Measurements from ENCODE around the gene POU2AF2.
"Not testable (repeated sequence)": the region's sequence is repeated elsewhere in the genome, so short reads cannot be mapped to it uniquely, and the experiment has no call there.

POU2AF2 gene

DNA sequence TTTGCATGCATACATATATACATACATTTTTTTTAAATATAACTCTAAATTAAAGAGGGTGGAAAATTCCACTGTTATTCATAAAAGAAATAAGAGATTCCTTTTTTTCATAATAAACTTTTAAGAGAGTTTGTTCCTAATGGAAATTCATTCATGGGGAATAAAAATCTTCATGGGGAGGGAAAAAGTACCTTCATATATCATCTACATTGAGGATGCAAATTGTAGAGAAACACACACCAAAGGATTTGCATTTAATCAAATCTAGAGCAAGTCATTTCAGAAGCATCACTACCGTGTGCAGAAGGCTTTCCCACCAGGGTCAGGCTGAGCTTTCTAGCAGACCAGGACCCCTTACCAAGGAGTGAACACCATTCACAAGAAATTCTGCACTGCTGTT, at the start of gene POU2AF2:
Gene POU2AF2 (plus strand): TSS at position 301 of the 400 bp plus-strand sequence. CDS start 129 bp downstream, outside the sequence.
- no peak for DNase-seq

DNA sequence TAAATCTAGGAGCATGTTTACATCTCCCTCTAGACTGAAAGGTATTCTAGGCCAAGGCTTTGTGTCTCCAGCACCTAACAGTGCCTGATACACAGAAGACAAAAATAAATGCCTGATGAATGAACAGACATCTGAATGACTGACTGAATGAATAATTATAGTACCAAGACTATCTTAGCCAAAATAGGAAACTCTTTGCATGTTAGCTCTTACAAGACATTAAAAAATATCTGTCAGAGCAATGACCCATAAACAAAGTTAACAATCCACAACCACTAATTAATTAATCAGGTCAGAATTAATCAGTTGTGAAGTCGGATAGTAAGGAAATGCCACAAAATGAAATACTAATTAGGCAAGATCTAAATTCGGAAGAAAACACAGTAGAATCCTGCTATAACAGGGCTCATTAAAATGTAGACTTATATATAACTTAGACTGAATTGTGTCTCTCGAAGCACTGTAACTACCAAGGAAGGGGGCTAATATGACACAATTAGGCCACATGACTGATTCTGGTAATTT, 45.5 kb upstream of the POU2AF2 start:
- DNase-seq = no peak

DNA sequence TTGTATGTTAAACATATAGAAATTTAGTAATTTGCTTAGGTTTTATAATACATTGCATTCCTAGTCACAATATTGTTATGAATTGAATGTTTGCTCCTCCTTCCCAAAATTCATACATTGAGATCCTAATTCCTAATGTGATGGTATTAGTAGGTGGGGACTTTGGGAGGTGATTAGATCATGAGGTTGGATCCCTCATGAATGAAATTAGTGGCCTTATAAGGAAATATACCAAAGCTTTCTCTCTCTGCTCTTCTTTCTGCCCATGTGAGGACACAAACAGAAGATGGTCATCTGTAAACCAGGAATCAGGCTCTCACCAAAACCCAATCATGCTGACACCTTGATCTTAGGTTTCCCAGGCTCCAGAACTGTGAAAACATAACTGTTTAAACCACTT, 41.3 kb upstream of the POU2AF2 start:
- DNase-seq = no peak

DNA sequence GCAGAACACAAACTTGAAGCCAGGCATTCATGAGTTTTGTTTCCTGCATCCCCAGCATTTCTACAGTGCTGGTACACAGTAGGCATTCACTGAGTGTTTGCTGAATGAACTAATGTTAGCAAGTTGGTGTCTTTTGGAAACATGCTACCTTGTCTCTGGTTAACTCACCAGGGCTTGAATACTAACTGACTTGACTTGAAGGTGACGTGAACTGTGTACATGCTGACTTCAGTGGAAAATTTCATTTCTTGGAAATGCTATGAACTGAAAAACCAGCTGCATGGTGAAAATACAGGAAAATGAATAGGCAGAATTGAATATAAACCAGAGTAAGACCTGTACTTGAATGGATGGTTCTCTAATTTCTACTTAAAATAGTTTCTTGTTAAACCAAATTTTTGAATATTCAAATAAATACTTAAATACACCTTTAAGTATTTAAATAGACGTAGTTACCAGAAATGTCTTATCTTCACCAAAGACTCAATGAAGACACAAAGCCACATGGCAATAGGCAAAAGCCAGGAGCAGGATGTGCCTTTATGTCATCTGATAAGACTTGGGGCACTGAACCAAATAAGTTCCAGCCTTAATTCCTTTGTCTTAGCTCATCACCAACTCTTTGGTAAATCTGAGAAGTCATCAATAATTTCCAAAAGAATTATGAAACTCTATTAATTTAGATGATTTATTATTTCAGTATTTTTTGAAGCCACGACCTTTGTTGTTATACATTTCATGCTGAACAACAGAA, 39.7 kb upstream of the POU2AF2 start:
- DNase-seq = no peak

DNA sequence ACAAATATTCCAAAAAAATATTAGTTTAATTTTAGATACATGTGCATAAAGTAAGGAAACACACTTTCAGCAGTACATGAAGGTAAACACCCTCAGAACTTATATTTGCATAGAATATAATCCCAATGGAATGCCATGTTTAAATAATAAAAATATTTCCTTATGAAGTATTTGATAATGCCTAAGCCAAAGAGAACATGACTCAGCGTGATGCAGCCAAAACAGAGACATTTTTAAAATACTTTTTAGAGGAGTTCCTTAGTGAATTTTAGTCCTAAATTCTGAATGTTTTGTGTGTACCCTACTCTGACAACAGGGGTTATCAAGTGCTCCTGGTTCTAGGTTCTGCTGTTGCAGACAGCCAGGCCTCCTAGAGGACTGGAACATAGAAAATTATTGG, 39.1 kb upstream of the POU2AF2 start:
- DNase-seq = no peak

DNA sequence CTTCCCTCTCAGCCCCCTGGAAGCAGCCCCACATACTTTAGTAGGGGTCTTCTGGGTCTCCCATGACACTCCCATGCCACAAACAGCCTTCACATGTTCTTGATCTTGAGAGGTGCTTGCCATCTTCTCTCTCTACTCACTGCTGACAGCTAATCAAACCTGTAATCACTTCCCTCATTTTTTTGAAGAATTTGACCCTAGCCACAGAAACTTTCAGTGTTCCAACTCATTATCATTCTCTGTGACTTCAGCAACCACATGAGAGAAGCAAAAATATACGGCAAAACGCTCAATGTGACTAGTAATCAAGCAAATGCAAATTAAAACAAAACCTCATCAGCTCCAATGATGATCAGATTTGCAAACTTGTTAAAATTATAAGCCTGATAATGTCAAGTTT, 38.3 kb upstream of the POU2AF2 start:
- DNase-seq = no peak

DNA sequence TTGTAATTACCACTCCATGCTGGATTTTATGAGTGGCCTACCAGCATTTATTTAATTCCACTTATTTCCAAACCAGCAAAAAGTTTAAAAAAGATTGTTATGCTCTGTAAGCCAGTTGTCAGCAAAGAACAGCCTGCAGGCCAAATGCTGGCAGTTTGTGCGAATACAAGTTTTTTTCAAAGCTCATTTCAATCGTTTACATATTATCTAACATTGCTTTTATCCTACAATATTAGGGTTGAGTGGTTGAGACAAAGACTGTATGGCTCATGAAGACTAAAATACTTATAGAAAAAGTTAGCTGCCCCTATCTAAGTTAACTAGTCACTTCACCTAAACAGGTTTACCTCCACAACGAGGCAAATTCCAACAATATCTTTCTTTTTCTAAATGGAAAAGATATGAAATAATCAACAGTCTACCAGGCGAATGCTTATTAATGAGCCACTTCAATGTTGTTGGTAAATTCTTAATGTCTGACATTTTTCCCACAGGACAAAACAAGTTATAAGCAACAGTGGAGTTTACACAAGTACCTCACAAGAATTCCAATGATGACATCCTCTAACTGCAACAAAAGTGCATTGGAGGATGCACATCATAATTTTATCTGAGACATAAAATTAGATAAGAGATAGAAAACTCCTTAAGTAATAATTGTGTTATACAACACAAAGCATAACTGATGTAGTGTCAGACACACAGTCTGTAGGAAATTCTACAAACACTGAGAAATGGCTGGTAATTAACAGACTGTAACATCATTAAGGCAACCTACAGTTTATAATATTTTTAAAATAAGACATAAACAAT, 35.8 kb upstream of the POU2AF2 start:
- no peak for DNase-seq

GRCh38 chr11:111213256-111213655, 32.3 kb upstream of the POU2AF2 start:
- DNase-seq = no peak

GRCh38 chr11:111220721-111221120, 24.8 kb upstream of the POU2AF2 start:
- DNase-seq = no peak

- no peak for DNase-seq
Measured at GRCh38 chr11:111221208-111221607, 24.3 kb upstream of the POU2AF2 start.

DNA sequence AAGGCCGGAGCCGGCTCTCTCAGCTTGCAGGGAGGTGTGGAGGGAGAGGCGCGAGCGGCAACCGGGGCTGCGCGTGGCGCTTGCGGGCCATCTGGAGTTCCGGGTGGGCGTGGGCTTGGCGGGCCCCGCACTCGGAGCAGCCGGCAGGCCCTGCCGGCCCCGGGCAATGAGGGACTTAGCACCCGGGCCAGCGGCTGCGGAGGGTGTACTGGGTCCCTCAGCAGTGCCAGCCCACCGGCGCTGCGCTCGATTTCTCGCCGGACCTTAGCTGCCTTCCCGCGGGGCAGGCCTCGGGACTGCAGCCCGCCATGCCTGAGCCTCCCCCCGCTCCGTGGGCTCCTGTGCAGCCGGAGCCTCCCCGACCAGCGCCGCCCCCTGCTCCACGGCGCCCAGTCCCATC, 23.6 kb upstream of the POU2AF2 start:
- DNase-seq = not testable (repeated sequence)

DNA sequence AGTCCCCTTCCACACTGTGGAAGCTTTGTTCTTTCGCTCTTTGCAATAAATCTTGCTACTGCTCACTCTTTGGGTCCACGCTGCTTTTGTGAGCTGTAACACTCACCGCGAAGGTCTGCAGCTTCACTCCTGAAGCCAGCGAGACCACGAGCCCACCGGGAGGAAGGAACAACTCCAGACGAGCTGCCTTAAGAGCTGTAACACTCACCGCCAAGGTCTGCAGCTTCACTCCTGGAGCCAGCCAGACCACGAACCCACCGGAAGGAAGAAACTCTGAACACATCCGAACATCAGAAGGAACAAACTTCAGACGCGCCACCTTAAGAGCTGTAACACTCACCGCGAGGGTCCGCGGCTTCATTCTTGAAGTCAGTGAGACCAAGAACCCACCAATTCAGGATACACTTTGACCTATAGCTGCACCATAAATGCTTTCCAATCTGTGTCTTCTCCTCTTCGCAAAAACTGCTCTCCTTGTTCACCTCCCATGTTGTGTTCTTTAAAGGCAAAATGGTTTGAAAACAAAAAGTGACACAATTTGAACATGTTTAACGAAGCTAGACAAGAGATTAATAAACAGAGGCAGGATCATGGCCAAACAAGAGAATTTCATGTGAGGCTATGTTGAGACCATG, 22.6 kb upstream of the POU2AF2 start:
- DNase-seq = not testable (repeated sequence)

DNA sequence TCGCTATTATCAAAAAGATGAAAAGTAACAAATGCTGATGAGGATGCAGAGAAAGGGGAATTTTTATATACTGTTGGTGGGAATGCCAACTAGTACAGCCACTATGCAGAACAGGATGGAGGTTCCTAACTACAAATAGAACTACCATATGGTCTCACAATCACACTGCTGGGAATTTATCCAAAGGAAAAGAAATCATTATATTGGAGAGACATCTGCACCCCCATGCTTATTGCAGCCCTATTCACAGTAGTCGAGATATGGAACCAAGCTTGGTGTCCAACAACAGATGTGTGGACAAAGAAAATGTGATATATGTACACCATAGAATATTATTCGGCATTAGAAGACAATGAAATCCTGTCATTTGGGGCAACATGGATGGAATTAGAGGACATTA, 19.6 kb upstream of the POU2AF2 start:
- no peak for DNase-seq

DNA sequence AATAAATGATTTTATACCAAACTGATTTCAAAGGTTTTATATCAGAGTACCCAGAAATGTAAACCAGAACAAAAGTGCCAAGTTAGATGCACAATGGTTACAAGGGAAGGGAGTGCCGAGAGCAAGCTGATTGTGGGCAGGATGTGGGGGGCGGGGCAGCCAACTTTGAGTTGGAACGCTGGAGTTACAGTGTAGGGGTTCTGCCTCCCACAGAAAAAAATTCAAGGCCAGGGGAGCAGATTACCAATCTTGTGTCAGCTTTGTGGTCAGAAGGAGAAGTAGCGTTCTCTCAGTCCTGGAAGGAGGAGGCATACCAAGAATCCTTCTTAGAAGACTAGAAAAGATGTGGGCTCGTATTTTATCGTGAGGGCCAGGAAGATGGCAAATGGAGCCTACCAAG, 15.9 kb upstream of the POU2AF2 start:
- DNase-seq = no peak

- DNase-seq = no peak
Measured at GRCh38 chr11:111230122-111230465, 15.4 kb upstream of the POU2AF2 start.

DNA sequence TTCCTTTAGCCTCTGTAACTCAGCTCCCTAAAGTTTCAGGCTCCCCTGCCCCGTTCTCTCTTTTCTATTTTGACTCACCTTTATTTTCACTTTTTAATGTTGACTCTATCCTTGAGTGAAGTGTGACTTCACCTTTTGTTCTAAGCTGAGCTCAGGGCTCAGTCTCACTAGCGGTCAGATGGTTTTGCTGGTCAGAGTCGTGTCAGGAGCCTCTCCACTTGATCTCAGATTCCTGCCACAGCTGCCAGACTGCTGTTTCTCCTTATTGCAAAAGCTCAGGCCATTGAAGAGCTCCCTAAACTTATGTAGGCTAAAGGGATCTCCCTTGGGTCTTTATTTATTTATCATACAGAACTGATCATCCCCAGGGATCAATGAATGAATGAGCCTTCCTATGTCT, 13.7 kb upstream of the POU2AF2 start:
- no peak for DNase-seq

DNA sequence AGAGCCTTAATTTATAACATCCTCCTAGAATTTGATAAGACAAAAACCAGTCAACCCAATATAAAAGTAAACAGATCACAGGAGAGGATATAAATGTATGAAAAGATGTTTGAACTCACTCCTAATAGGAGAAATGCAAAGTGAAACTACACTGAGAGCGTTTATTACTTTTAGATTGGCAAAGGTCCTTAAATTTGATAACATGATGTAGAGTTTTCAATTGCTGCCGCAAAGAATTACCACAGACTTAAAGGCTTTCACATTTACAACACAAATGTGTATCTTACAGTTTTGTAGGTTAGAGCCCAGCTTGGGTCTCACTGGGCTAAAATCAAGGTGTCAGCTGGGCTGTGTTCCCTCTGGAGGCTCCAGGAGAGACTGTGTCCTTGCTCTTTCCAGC, 9.1 kb upstream of the POU2AF2 start:
- no peak for DNase-seq

GRCh38 chr11:111237926-111238325, 7.6 kb upstream of the POU2AF2 start:
- no peak for DNase-seq

- no peak for DNase-seq
Measured at GRCh38 chr11:111246956-111247355, 1.4 kb downstream of the POU2AF2 start.

DNA sequence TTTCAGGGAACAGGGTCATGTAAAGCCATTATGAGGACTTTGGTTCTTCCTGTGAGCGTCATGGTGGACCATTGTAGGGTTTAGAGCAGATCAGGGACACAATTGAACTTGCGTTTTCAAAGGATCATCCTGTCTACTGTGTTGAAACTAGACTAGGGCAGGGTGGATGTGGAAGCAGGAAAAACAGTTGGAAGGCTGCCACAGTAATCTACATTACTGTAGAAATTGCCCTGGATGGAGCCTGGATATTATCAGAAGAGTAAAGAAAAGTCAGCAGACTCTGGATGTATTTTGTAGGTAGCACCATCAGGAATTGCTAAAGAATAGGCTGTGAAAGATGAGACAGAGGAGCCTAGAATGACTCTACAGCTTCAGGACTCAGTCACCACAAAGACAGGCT, 5.4 kb downstream of the POU2AF2 start:
- DNase-seq = no peak

DNA sequence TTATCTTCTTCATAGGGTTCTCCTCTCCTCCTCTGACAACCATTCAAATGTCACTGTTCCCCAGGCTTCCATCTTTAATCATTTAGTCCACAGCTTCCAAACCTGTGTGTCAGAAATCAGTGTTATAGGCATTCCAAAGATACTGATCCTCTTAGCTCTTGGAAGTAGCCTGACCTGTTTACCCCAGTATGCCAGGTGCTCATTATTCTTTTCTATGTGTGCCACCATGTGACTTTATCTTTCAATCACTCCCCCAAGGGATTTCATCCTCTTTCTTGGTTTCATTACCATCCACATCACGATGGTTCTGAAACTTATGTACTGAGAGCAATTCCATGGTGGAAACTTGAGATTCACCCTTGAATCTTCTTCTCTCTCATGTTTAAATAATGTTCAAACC, 7.6 kb downstream of the POU2AF2 start:
- no peak for DNase-seq

- DNase-seq = no peak
Measured at GRCh38 chr11:111253630-111254029, 8.1 kb downstream of the POU2AF2 start.

DNA sequence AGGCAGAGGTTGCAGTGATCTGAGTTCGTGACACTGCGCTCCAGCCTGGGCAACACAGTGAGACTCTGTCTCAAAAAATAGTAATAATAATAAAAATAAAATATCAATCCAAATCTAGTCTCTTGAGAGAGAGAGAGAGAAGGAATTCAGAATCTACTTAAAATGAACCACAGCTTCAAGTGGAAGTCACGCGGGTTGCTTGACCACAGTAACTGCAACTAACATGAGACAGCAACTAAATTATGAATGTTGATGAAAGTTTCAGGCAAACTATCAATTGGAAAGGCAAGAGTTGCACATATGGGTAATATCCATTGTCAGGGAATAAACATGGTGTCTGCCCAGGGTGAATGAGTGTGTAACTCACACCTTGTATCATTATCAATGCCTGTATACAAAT, 12.5 kb downstream of the POU2AF2 start:
- no peak for DNase-seq

DNA sequence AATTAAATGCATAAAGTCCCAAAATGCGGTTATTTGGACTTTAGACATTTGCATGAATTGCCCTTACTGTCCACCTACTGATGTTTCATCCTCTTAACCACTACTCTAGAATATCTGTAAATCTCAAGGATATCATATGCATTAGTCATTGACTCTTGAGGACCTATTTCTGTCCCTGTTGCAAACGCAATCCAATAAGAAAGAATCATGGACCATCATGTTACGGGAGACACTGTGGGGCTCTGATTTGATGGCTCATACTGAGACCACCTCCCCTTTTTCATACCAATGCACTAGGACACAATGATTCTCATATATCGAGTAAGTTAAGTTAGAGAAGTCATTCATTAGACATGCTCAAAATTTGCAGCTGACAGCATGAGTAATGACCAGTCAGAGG, 14.4 kb downstream of the POU2AF2 start:
- no peak for DNase-seq
